ENCODE results near the gene AMDHD2.

The AMDHD2 gene

DNA sequence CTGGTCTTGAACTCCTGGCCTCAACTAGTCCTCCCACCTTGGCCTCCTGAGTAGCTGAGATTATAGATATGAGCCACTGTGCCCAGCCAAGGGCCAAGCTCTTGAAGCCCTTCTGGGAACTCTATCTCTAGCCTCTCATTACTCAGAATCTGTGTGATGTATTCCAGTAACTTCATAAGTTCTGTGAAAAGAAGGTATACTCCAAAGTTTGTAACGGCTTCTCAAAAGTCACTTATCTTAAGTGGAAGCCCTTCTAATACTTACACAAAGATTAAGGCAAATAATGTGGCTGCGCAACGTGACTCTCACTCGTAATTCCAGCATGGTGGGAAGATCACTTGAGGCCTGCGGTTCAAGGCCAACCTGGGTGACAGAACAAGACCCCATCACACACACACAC, 25.6 kb upstream of the AMDHD2 start:
- no peak for TF ChIP-seq CTCF (IDR thresholded peaks at IDR 0.05)

GRCh38 chr16:2495041-2495440, 25.1 kb upstream of the AMDHD2 start:
- no peak for TF ChIP-seq CTCF (IDR thresholded peaks at IDR 0.05)

- TF ChIP-seq CTCF (IDR thresholded peaks at IDR 0.05) = no peak
Measured at GRCh38 chr16:2496223-2497115, 23.7 kb upstream of the AMDHD2 start.

DNA sequence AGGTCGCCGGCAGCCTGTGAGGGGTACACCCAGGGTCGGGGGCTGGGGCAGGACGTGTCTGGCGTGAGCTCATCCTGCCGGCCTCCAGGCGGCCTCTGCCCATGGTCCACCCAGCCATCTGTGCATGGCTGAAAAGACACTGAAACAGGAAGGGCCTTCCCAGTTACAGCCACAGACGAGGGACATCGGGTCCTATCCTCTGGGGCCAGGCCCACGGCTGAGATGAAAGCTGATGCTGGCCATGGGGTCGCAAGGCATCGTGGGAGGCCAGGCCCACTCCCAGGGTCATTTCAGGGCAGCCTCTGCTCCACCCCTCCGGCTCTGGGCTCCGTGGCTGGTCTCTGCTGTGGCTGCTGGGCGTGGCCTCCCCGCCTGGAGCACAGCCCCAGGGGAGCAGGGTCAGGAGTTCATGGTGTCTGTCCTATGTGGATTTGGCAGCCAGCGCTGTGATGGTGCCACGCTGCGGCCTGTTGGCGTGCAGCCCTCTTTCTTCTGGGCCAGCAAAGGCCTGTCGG, 23.0 kb upstream of the AMDHD2 start:
- no peak for TF ChIP-seq CTCF (IDR thresholded peaks at IDR 0.05)

DNA sequence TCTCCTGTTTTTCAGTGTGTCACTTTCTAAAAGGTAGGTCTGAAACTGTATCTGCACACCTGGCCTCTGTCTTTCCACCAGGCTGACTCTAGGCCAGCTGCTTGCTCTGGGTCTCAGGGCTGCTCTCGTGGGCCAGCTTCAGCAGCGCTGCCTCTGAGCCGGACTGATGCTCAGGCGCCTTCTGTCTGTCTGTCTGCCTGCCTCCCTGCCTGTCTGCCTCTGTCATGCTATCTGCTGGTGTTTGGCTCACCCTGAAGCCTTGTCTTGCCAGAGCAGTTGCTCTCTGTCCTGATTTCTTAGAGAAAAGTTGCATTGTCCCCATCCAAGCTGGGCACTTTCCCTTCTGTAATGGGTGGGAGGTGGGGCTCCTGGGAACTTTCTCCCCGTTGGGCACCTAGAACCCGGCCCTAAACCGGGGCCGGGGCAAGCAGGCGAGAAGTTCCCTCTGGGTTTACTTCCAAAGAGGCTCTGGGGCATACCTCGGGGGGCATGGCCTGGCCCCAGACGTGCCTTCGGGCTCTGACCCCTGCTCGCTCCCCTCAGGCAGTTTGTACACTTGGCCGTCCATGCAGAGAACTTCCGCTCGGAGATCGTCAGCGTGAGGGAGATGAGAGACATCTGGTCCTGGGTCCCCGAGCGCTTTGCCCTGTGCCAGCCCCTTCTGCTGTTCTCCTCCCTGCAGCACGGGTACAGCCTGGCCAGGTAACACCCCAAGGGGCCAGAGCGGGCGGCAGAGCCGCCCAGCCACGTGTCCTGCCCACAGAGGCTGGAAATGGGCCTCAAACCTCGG, 22.3 kb upstream of the AMDHD2 start:
- TF ChIP-seq CTCF (IDR thresholded peaks at IDR 0.05) = no peak

DNA sequence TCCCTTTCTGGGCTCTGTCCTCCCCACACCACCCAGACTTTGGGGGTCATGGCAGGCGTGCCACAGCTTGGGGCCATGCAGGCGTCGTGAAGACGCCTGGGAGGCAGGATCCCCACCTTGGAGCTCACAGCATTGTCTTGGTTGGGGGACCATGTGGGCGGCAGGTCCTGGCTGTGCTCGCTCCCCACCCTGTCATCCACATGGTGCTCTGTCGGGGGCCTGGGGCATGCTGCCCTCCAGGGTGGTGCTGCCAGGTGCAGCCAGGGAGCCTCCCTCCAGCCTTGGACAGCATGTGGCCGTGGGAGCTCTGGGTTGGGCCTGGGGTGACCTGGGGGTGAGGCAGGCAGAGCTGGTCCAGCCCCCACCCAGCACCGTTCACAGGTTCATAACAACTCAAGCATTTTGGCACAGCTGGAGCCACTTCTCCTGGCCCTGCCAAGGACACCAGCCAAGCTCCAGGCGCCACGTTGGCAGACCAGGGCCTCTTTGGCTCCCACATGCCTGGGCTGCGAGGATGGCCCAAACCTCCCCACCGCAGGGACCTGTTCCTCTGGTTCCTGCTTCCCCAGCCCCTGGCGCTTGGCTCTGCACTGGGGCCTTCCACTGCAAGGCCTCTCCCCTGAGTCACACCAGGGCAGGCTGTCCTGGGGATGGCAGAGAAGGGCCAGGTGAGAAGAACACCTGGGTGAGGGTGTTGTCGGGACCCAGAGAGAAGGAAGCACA, 21.5 kb upstream of the AMDHD2 start:
- no peak for TF ChIP-seq CTCF (IDR thresholded peaks at IDR 0.05)

- TF ChIP-seq CTCF (IDR thresholded peaks at IDR 0.05) = no peak
Measured at GRCh38 chr16:2499454-2499853, 20.7 kb upstream of the AMDHD2 start.

Measured in LNCAP (cell line).